HEK293T (cell line): ENCODE measurements around the gene GNG2.

Experiments
- CTCF ChIA-PET: fragments of 350-600 bp; formaldehyde crosslinking; extraction: SDS; loops from one replicate; lab custom pipeline; 2021; ENCODE audit warnings: antibody characterized with exemption, inconsistent platforms; lab: Yijun Ruan, JAX
- POLR2A ChIA-PET: fragments of 350-600 bp; formaldehyde crosslinking; extraction: SDS; loops from one replicate; lab custom pipeline; 2020; ENCODE audit warnings: antibody characterized with exemption, inconsistent platforms; lab: Yijun Ruan, JAX
- DNase-seq: peaks from one replicate; pipeline ENCODE4 v3.0.0; 2012; ENCODE audit warnings: mixed read lengths; ENCODE audit errors: extremely low spot score
- ARNT ChIP-seq: fragments of 450-650 bp; IDR thresholded peaks from 2 replicates; pipeline ENCODE4 v1.6.1; 2017; ENCODE audit warnings: mild to moderate bottlenecking
- BHLHE40 ChIP-seq: fragments of 450-650 bp; IDR thresholded peaks from 2 replicates; pipeline ENCODE4 v1.6.1; 2016; ENCODE audit warnings: mild to moderate bottlenecking, moderate library complexity, borderline replicate concordance
- CTBP1 ChIP-seq: fragments of 450-650 bp; IDR thresholded peaks from 2 replicates; pipeline ENCODE4 v1.6.1; 2016; ENCODE audit warnings: borderline replicate concordance
- ELF4 ChIP-seq: fragments of 450-650 bp; IDR thresholded peaks from 2 replicates; pipeline ENCODE4 v1.6.1; 2017; ENCODE audit warnings: antibody characterized with exemption
- FOXA1 ChIP-seq: fragments of 450-650 bp; IDR thresholded peaks from 2 replicates; pipeline ENCODE4 v1.6.1; 2016; ENCODE audit warnings: mild to moderate bottlenecking
- FOXK2 ChIP-seq: fragments of 450-650 bp; IDR thresholded peaks from 2 replicates; pipeline ENCODE4 v1.6.1; 2016; ENCODE audit warnings: mild to moderate bottlenecking
- FOXM1 ChIP-seq: fragments of 450-650 bp; IDR thresholded peaks from 2 replicates; pipeline ENCODE4 v1.6.1; 2017; ENCODE audit warnings: mild to moderate bottlenecking, borderline replicate concordance
- HDGF ChIP-seq: fragments of 450-650 bp; IDR thresholded peaks from 2 replicates; pipeline ENCODE4 v1.6.1; 2017; ENCODE audit warnings: antibody characterized with exemption, borderline replicate concordance
- L3MBTL2 ChIP-seq: fragments of 450-650 bp; conservative IDR thresholded peaks from 2 replicates; pipeline ENCODE4 v1.6.1; 2016; ENCODE audit warnings: mild to moderate bottlenecking
- LEF1 ChIP-seq: fragments of 450-650 bp; IDR thresholded peaks from 2 replicates; pipeline ENCODE4 v1.6.1; 2017; ENCODE audit warnings: mild to moderate bottlenecking, borderline replicate concordance
- NFRKB ChIP-seq: fragments of 450-650 bp; IDR thresholded peaks from 2 replicates; pipeline ENCODE4 v1.6.1; 2016; ENCODE audit warnings: mild to moderate bottlenecking, moderate library complexity
- PKNOX1 ChIP-seq: fragments of 450-650 bp; IDR thresholded peaks from 2 replicates; pipeline ENCODE4 v1.6.1; 2016
- SP1 ChIP-seq: fragments of 450-650 bp; IDR thresholded peaks from 2 replicates; pipeline ENCODE4 v1.6.1; 2017
- SUZ12 ChIP-seq: fragments of 450-650 bp; IDR thresholded peaks from 2 replicates; pipeline ENCODE4 v1.6.1; 2016; ENCODE audit warnings: mild to moderate bottlenecking
- TARDBP ChIP-seq: fragments of 450-650 bp; IDR thresholded peaks from 2 replicates; pipeline ENCODE4 v1.6.1; 2016
- ZNF384 ChIP-seq: fragments of 450-650 bp; IDR thresholded peaks from 2 replicates; pipeline ENCODE4 v1.6.1; 2016

The GNG2 gene

GRCh38 chr14:51939755-51940301 is 79.4 kb downstream of the GNG2 start:
- no peak for DNase-seq
- POLR2A ChIA-PET, result no interaction called here
- TF ChIP-seq ELF4 (no peak), SUZ12 (no peak), ZNF384 (no peak), FOXA1 (no peak), ARNT (no peak), L3MBTL2 (no peak), NFRKB (no peak), FOXM1 (no peak), PKNOX1 (no peak), HDGF (no peak)
- CTCF ChIA-PET, result no interaction called here

- ChIA-PET POLR2A (no interaction called here), CTCF (no interaction called here)
- TF ChIP-seq ELF4 (no peak), FOXM1 (no peak), SUZ12 (no peak), LEF1 (no peak), ARNT (no peak), NFRKB (no peak), TARDBP (no peak), FOXA1 (no peak), HDGF (no peak), CTBP1 (no peak)
- no peak for DNase-seq
These were observed 82.6 kb downstream of the GNG2 start for GRCh38 chr14:51942971-51943370.

- DNase-seq, result no peak
- CTCF ChIA-PET, result no interaction called here
- TF ChIP-seq ARNT, result no peak
- TF ChIP-seq L3MBTL2, result no peak
- TF ChIP-seq HDGF, result no peak
- TF ChIP-seq FOXA1, result no peak
- no peak for TF ChIP-seq TARDBP
- no peak for TF ChIP-seq LEF1
- no peak for TF ChIP-seq SP1
- TF ChIP-seq PKNOX1, result no peak
- no peak for TF ChIP-seq FOXM1
- no peak for TF ChIP-seq BHLHE40
- TF ChIP-seq FOXK2, result no peak
- POLR2A ChIA-PET, result no interaction called here
These were observed 89.6 kb downstream of the GNG2 start for GRCh38 chr14:51950007-51950406.

GRCh38 chr14:51951656-51952055 is 91.2 kb downstream of the GNG2 start:
- ChIA-PET POLR2A (no interaction called here), CTCF (no interaction called here)
- no peak for TF ChIP-seq FOXM1
- no peak for TF ChIP-seq FOXA1
- TF ChIP-seq HDGF, result no peak
- TF ChIP-seq LEF1, result no peak
- no peak for TF ChIP-seq L3MBTL2
- no peak for TF ChIP-seq ZNF384
- no peak for TF ChIP-seq SP1
- TF ChIP-seq ELF4, result no peak
- no peak for TF ChIP-seq FOXK2
- no peak for TF ChIP-seq SUZ12
- no peak for TF ChIP-seq PKNOX1
- no peak for TF ChIP-seq NFRKB
- DNase-seq, result no peak

GRCh38 chr14:51954031-51954430 is 93.6 kb downstream of the GNG2 start:
- POLR2A ChIA-PET, result no interaction called here
- CTCF ChIA-PET, result no interaction called here
- no peak for DNase-seq
- TF ChIP-seq PKNOX1 (no peak), SP1 (no peak), FOXA1 (no peak), HDGF (no peak), NFRKB (no peak), BHLHE40 (no peak), ELF4 (no peak), FOXK2 (no peak), ZNF384 (no peak), ARNT (no peak), LEF1 (no peak), SUZ12 (no peak), CTBP1 (no peak), FOXM1 (no peak), L3MBTL2 (no peak)

GRCh38 chr14:51954657-51955056 is 94.2 kb downstream of the GNG2 start:
- ChIA-PET POLR2A (no interaction called here), CTCF (no interaction called here)
- no peak for DNase-seq
- TF ChIP-seq SP1 (no peak), ARNT (no peak), NFRKB (no peak), FOXM1 (no peak), TARDBP (no peak), SUZ12 (no peak), BHLHE40 (no peak), LEF1 (no peak), HDGF (no peak), FOXK2 (no peak), L3MBTL2 (no peak), ZNF384 (no peak), CTBP1 (no peak), FOXA1 (no peak), ELF4 (no peak), PKNOX1 (no peak)
